CD4-positive, alpha-beta T cell (primary cell): Measurements from ENCODE around the gene PTPA. TPM values are rescaled to one million over a fixed set of nuclear protein-coding genes. Genes with fewer than 3 reads are reported as not detected.

Experiments used
- ATAC-seq: fragments of 200-7000 bp; cut with Tn5 transposase; one replicate; pipeline ENCODE4 v1.10.0; 2022; ENCODE audit warnings: mild to moderate bottlenecking; ENCODE audit not compliant: poor library complexity
- CTCF ChIA-PET: fragments of 350-600 bp; sonication (Branson Sonifier 250); formaldehyde crosslinking; loops from one replicate; lab custom pipeline; 2021; ENCODE audit warnings: antibody characterized with exemption, inconsistent platforms; lab: Charles Lee
- POLR2A ChIA-PET: fragments of 350-600 bp; sonication (Branson Sonifier 250); formaldehyde crosslinking; loops from one replicate; lab custom pipeline; 2021; ENCODE audit warnings: antibody characterized with exemption, inconsistent platforms; lab: Charles Lee
- DNase-seq, 14 experiments: peaks; one replicate each; pipeline ENCODE4 v3.0.0-alpha.2; 2013 to 2020; ENCODE audit warnings: mixed read lengths in 2 of 14
- H3K27ac ChIP-seq, 2 donors: one replicate each; pipeline versions ENCODE4 v1.5.1 to v1.7.0; 2013; ENCODE audit warnings: low read length in 2 of 2, low read depth in 1 of 2, mild to moderate bottlenecking in 1 of 2
- H3K27me3 ChIP-seq, 2 experiments: 1 replicate in 1 of 2; 2 replicates in 1 of 2; pipeline versions ENCODE4 v1.6.1 to v1.7.0; 2013; ENCODE audit warnings: low read length in 2 of 2, control low read depth in 1 of 2, mild to moderate bottlenecking in 1 of 2, moderate library complexity in 1 of 2; ENCODE audit not compliant: insufficient read depth in 2 of 2, control insufficient read depth in 1 of 2
- H3K36me3 ChIP-seq: one replicate; pipeline ENCODE4 v1.6.1; 2013; ENCODE audit warnings: low read length, control low read depth; ENCODE audit not compliant: insufficient read depth
- H3K4me1 ChIP-seq: one replicate; pipeline ENCODE4 v1.6.1; 2013; ENCODE audit warnings: low read length, control low read depth; ENCODE audit not compliant: insufficient read depth
- H3K4me3 ChIP-seq: one replicate; pipeline ENCODE4 v1.5.1; 2013; ENCODE audit warnings: mild to moderate bottlenecking, low read length, moderate library complexity
- H3K9me3 ChIP-seq, 2 experiments: 1 replicate in 1 of 2; 2 replicates in 1 of 2; pipeline versions ENCODE4 v1.6.1 to v1.7.0; 2013; ENCODE audit warnings: low read length in 2 of 2, mild to moderate bottlenecking in 2 of 2, control low read depth in 1 of 2, moderate library complexity in 1 of 2; ENCODE audit not compliant: control insufficient read depth in 1 of 2, insufficient read depth in 1 of 2
- H3K27ac Mint-ChIP-seq: one replicate; pipeline ENCODE4 v1.8.0; 2020; ENCODE audit warnings: mixed read lengths
- H3K27me3 Mint-ChIP-seq: one replicate; pipeline ENCODE4 v1.8.0; 2021; ENCODE audit warnings: mixed read lengths
- H3K36me3 Mint-ChIP-seq: one replicate; pipeline ENCODE4 v1.8.0; 2021; ENCODE audit warnings: low read depth, mixed read lengths
- H3K4me1 Mint-ChIP-seq: one replicate; pipeline ENCODE4 v1.8.0; 2021; ENCODE audit warnings: low read depth, mixed read lengths
- H3K4me3 Mint-ChIP-seq: one replicate; pipeline ENCODE4 v1.8.0; 2020; ENCODE audit warnings: mild to moderate bottlenecking, mixed read lengths
- H3K9me3 Mint-ChIP-seq: one replicate; pipeline ENCODE4 v1.8.0; 2020; ENCODE audit warnings: mixed read lengths
- intact Hi-C, 2 experiments: fragments of 100-400 bp; cut with DNase I in 1 of 2; cut with micrococcal nuclease in 1 of 2; formaldehyde crosslinking; loops; one replicate each; pipeline versions ENCODE4 v1.15.1 to v1.9.0; 2023 to 2025; cut with DNase I, micrococcal nuclease
- total RNA-seq, 174 experiments: library from RNA in 2 of 174; stranded (reverse) in 2 of 174; gene quantifications; one replicate each; pipeline ENCODE4 v1.2.3 and lab custom pipeline; 2021 to 2026
- TF ChIP-seq, protein P1 (sequence below): fragments of 200-600 bp; IDR thresholded peaks from one replicate; pipeline ENCODE4 v1.8.0; 2022; ENCODE audit warnings: antibody characterized with exemption, mild to moderate bottlenecking

Gene PTPA
- total RNA-seq, 2 experiments from 2014 or later: 21.6 to 23.3 TPM

DNA sequence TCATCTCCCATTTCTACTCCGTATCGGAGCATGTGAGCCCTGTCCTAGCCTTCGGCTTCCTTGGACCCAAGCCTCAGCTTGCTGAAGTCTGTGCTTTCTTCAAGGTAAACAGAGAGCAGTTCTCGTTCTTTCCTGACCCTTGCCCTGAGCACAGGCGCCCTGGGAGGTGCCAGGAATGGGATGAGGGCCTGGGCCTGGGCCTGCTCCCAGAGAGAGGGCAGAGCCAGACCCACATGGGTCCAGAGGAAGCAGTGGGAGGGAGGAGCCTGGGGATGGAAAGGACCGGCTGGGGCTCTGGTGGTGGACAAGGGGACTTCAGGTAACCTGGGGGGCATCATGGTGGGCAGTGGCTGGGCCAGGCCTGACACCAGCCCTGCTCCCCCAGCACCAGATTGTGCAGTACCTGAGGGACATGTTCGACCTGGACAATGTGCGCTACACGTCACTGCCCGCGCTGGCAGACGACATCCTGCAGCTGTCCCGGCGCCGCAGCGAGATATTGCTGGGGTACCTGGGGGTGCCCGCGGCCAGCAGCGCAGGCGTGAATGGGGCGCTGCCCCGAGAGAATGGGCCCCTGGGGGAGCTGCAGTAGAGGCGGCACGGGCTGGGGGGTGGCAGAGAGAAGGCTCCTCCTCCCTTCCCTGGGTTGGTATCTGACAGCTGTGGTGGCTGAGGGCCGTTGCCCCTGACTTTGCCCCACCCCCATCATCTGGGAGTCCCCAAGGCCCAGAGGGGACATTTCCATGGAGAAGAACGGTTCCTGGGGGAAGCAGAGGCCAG lies 41.2 kb upstream of the PTPA start:
- ChIA-PET CTCF (interaction anchor here (0.6 kb wide), 1 partner anchor 79 kb away, joined by 4 read pairs; no protein-coding TSS in a partner anchor), POLR2A (interaction anchor here (1.1 to 2.4 kb wide), 3 partner anchors 10 to 42 kb away, joined by 3 to 25 read pairs (median 8); partner anchors contain the start of genes DOLPP1, MIGA2 and SH3GLB2)
- no peak for ATAC-seq
- TF ChIP-seq, protein P1, sequence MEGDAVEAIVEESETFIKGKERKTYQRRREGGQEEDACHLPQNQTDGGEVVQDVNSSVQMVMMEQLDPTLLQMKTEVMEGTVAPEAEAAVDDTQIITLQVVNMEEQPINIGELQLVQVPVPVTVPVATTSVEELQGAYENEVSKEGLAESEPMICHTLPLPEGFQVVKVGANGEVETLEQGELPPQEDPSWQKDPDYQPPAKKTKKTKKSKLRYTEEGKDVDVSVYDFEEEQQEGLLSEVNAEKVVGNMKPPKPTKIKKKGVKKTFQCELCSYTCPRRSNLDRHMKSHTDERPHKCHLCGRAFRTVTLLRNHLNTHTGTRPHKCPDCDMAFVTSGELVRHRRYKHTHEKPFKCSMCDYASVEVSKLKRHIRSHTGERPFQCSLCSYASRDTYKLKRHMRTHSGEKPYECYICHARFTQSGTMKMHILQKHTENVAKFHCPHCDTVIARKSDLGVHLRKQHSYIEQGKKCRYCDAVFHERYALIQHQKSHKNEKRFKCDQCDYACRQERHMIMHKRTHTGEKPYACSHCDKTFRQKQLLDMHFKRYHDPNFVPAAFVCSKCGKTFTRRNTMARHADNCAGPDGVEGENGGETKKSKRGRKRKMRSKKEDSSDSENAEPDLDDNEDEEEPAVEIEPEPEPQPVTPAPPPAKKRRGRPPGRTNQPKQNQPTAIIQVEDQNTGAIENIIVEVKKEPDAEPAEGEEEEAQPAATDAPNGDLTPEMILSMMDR: no peak
- Mint-ChIP-seq H3K9me3 (no peaks in the 10 kb centered on the region), H3K36me3 (peaks cover 25% of the 10 kb centered on the region), H3K27ac (peak overlapping the region; percentile 88), H3K27me3 (no peaks in the 10 kb centered on the region), H3K4me1 (peaks cover 35% of the 10 kb centered on the region), H3K4me3 (no peak overlapping the region)
- no peak overlapping the region for H3K4me3 ChIP-seq
- H3K9me3 ChIP-seq: no peaks in the 10 kb centered on the region
- H3K36me3 ChIP-seq: peaks cover 23% of the 10 kb centered on the region
- DNase-seq: no peak
- intact Hi-C loops: no loop called here
- H3K4me1 ChIP-seq: peaks cover 64% of the 10 kb centered on the region
- no peaks in the 10 kb centered on the region for H3K27me3 ChIP-seq
- H3K27ac ChIP-seq: peak overlapping the region in 1 of 2 donors; percentile 7

DNA sequence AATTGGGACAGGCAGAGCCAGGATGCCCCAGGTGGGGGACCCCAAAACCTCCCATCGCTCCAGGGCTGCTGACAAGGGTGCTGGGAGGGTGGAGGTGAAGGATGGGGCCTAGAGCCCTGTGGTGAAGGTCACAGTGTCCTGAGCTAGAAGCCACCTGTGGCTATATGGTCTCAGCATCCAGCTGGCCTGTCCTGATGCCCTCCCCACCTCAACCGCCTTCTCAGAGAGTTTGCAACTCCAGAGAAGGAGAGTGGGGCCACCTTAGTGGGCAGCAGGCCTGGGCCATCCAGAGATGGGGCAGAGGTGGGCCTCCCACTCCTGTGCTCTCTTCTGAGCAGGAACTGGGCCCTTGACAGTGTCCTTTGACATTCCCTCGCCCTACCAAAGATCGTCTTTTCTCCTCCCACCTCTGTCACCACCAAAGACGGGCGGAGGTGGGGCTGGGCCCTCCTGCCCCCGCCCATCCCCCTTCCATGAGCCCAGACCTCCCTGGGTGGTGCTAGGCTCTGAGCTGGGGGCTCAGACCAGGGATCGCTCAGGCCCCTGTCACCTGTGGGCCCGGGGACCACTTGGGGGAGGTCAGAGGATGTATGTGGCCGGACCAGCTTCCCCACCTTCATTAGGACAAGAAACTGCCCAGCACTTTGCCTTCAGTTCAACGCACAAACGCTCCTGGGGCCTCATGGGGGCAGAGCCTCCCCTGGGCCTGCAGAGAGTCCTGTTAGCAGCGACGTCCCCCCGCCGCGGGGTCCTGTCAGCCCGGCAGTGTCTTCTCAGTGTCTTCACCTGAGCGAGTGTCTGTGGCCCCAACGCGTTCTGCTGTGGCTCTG lies 40.3 kb upstream of the PTPA start:
- ChIA-PET CTCF (no interaction called here), POLR2A (interaction anchor here (0.6 kb wide), 1 partner anchor 51 kb away, joined by 3 read pairs; no protein-coding TSS in a partner anchor)
- Histone ChIP-seq H3K4me1 (peaks cover 64% of the 10 kb centered on the region), H3K27me3 (no peaks in the 10 kb centered on the region), H3K4me3 (no peak overlapping the region), H3K9me3 (no peaks in the 10 kb centered on the region), H3K36me3 (peaks cover 19% of the 10 kb centered on the region), H3K27ac (peak overlapping the region in 1 of 2 donors; percentile 7)
- no peak overlapping the region for H3K4me3 Mint-ChIP-seq
- no peaks in the 10 kb centered on the region for H3K9me3 Mint-ChIP-seq
- DNase-seq (no peak), ATAC-seq (no peak)
- intact Hi-C loops: no loop called here
- TF ChIP-seq, protein P1: no peak
- H3K27ac Mint-ChIP-seq: no peak overlapping the region
- H3K36me3 Mint-ChIP-seq: peaks cover 17% of the 10 kb centered on the region
- no peaks in the 10 kb centered on the region for H3K27me3 Mint-ChIP-seq
- peaks cover 35% of the 10 kb centered on the region for H3K4me1 Mint-ChIP-seq

DNA sequence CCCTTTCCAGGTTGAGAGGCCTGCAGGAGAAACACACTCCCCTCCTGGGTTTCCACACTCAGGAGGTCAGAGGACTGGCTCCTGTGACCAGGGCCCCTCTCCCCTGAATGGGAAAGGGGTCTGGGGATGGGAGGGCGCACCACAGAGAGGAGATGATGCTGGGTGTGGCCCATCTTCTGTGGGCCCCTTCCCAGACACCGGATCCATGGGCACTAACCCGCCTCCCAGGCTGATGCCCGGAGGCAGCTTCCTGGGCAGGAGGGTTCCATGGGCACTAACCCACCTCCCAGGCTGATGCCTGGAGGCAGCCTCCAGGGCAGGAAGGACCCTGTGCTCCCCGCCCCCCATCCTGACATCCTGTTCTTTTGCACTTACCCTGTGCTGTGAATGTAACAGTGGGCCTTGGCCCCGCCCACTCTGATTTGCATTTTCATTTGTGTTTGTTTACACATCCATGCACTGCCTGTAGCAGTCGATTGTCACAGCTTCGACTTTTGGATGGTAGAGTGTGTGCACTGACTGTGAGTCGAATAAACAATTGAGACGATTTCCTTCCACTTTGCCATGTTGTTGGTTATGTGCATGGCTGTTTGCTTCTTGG lies 39.6 kb upstream of the PTPA start:
- H3K27me3 Mint-ChIP-seq: no peaks in the 10 kb centered on the region
- H3K9me3 Mint-ChIP-seq: no peaks in the 10 kb centered on the region
- H3K4me1 Mint-ChIP-seq: peaks cover 35% of the 10 kb centered on the region
- DNase-seq (peak in 8 of 14 experiments; percentile 13 to 61 (median 39)), ATAC-seq (peak; percentile 57)
- intact Hi-C loops: no loop called here
- TF ChIP-seq, protein P1: no peak
- peaks cover 16% of the 10 kb centered on the region for H3K36me3 ChIP-seq
- H3K4me3 Mint-ChIP-seq: peak overlapping the region; percentile 34
- H3K27ac ChIP-seq: peak overlapping the region in 1 of 2 donors; percentile 1
- H3K36me3 Mint-ChIP-seq: peaks cover 16% of the 10 kb centered on the region
- no peak overlapping the region for H3K4me3 ChIP-seq
- H3K27me3 ChIP-seq: no peaks in the 10 kb centered on the region
- ChIA-PET CTCF (no interaction called here), POLR2A (interaction anchor here (0.6 to 1.2 kb wide), 3 partner anchors 9 to 52 kb away, joined by 3 to 5 read pairs (median 3); no protein-coding TSS in a partner anchor)
- peaks cover 64% of the 10 kb centered on the region for H3K4me1 ChIP-seq
- H3K27ac Mint-ChIP-seq: peak overlapping the region; percentile 73
- no peaks in the 10 kb centered on the region for H3K9me3 ChIP-seq
